Esophagus muscularis mucosa (tissue), 3 donors: ENCODE data around the gene TMEM129.

Experiments used
- POLR2A ChIP-seq: fragments of 450-650 bp; IDR thresholded peaks from one replicate; pipeline ENCODE4 v1.6.1; 2017; ENCODE audit warnings: antibody characterized with exemption, moderate library complexity, mild to moderate bottlenecking, low read depth
- POLR2AphosphoS5 ChIP-seq, 2 donors: sonication (generic); formaldehyde crosslinking; IDR thresholded peaks; one replicate each; pipeline ENCODE4 v1.6.1; 2017; ENCODE audit warnings: antibody characterized with exemption in 2 of 2
- TF ChIP-seq, protein P1 (sequence below), 3 experiments: fragments of 200-600 bp in 2 of 3; fragments of 450-650 bp in 1 of 3; sonication (generic) in 2 of 3; IDR thresholded peaks; one replicate each; pipeline ENCODE4 v1.5.1; 2017 to 2019; ENCODE audit warnings: antibody characterized with exemption in 3 of 3, mild to moderate bottlenecking in 2 of 3, moderate library complexity in 1 of 3

DNA sequence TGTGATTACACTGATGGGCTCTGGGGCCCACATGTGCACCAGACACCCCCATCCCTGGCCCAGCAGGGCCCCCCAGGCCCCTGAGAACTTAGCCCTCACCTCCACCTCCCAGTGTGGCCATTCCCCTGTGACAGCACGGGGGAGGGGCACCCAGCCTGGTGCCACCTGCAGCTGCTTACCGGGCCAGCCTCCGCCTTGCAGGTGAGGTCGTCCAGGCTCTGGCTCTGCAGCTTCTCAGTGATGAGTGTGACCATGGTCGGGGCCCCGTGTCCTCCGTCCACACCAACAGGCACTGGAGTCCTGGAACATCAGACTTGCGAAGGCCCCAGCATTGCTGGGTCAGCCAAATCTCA is 52.7 kb downstream of the TMEM129 start:
- TF ChIP-seq POLR2A = no peak
- TF ChIP-seq, protein P1, sequence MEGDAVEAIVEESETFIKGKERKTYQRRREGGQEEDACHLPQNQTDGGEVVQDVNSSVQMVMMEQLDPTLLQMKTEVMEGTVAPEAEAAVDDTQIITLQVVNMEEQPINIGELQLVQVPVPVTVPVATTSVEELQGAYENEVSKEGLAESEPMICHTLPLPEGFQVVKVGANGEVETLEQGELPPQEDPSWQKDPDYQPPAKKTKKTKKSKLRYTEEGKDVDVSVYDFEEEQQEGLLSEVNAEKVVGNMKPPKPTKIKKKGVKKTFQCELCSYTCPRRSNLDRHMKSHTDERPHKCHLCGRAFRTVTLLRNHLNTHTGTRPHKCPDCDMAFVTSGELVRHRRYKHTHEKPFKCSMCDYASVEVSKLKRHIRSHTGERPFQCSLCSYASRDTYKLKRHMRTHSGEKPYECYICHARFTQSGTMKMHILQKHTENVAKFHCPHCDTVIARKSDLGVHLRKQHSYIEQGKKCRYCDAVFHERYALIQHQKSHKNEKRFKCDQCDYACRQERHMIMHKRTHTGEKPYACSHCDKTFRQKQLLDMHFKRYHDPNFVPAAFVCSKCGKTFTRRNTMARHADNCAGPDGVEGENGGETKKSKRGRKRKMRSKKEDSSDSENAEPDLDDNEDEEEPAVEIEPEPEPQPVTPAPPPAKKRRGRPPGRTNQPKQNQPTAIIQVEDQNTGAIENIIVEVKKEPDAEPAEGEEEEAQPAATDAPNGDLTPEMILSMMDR (IDR thresholded peaks at IDR 0.05) = no peak
- no peak for TF ChIP-seq POLR2AphosphoS5 (IDR thresholded peaks at IDR 0.05)
